IMR-90 (cell line): ENCODE measurements around the gene RPL10. TPM values are rescaled to one million over a fixed set of nuclear protein-coding genes. Genes with fewer than 3 reads are reported as not detected.

Experiments
- ATAC-seq: fragments of 200-7000 bp; cut with Tn5 transposase; 2 replicates; pipeline ENCODE4 v1.9.1; 2020; ENCODE audit warnings: low read depth, mild to moderate bottlenecking, moderate library complexity
- BruUV-seq: library from RNA; stranded (reverse); fragments of 400-500 nt; replicated peaks from 2 replicates; lab custom pipeline; 2021; lab: Mats Ljungman, UMichigan
- CTCF ChIA-PET: fragments of 300-600 bp; formaldehyde crosslinking; extraction: SDS; loops from one replicate; lab custom pipeline; 2021; ENCODE audit warnings: antibody characterized with exemption; lab: Yijun Ruan, JAX
- POLR2A ChIA-PET: fragments of 300-600 bp; sonication (Branson Sonifier 250); formaldehyde crosslinking; loops from one replicate; lab custom pipeline; 2022; ENCODE audit warnings: antibody characterized with exemption; ENCODE audit not compliant: unreplicated experiment; lab: Charles Lee
- DNase-seq: peaks from one replicate; pipeline ENCODE4 v3.0.0; 2013
- H2AFZ ChIP-seq: replicated peaks from 2 replicates; pipeline ENCODE3; 2013; ENCODE audit warnings: low read length, mild to moderate bottlenecking; ENCODE audit not compliant: poor library complexity
- H2AK5ac ChIP-seq: 2 replicates; pipeline ENCODE4 v1.6.1; 2013; ENCODE audit warnings: low read depth, low read length, inconsistent platforms
- H2AK9ac ChIP-seq: replicated peaks from 2 replicates; pipeline ENCODE3; 2013; ENCODE audit warnings: mild to moderate bottlenecking, low read depth, low read length, moderate library complexity; ENCODE audit not compliant: poor library complexity
- H2BK120ac ChIP-seq: 2 replicates; pipeline ENCODE4 v1.6.1; 2013; ENCODE audit warnings: low read depth, low read length, inconsistent platforms
- H2BK15ac ChIP-seq: 3 replicates; pipeline ENCODE4 v1.6.1; 2013; ENCODE audit warnings: low read depth, low read length, inconsistent platforms
- H2BK20ac ChIP-seq: 2 replicates; pipeline ENCODE4 v1.6.1; 2013; ENCODE audit warnings: low read depth, mild to moderate bottlenecking, inconsistent platforms, low read length, moderate library complexity
- H2BK5ac ChIP-seq: 2 replicates; pipeline ENCODE4 v1.6.1; 2013; ENCODE audit warnings: mild to moderate bottlenecking, low read depth, low read length, inconsistent platforms; ENCODE audit not compliant: poor library complexity, severe bottlenecking
- H3K14ac ChIP-seq: replicated peaks from 2 replicates; pipeline ENCODE4 v1.6.1; 2013; ENCODE audit warnings: low read depth, low read length, inconsistent platforms
- H3K18ac ChIP-seq: 2 replicates; pipeline ENCODE4 v1.6.1; 2013; ENCODE audit warnings: low read depth, low read length, control low read depth
- H3K23ac ChIP-seq: 2 replicates; pipeline ENCODE4 v1.6.1; 2013; ENCODE audit warnings: low read depth, low read length, inconsistent platforms
- H3K27ac ChIP-seq: 2 replicates; pipeline ENCODE4 v1.5.1; 2013; ENCODE audit warnings: mild to moderate bottlenecking, control low read depth, low read length; ENCODE audit not compliant: insufficient read depth
- H3K27me3 ChIP-seq: 2 replicates; pipeline ENCODE4 v1.6.1; 2013; ENCODE audit warnings: low read length; ENCODE audit not compliant: control insufficient read depth, insufficient read depth
- H3K36me3 ChIP-seq: 2 replicates; pipeline ENCODE4 v1.6.1; 2013; ENCODE audit warnings: low read length, mixed read lengths; ENCODE audit not compliant: control insufficient read depth, insufficient read depth
- H3K4ac ChIP-seq: 2 replicates; pipeline ENCODE4 v1.6.1; 2013; ENCODE audit warnings: low read depth, low read length, inconsistent platforms
- H3K4me1 ChIP-seq: 2 replicates; pipeline ENCODE4 v1.6.1; 2013; ENCODE audit warnings: low read length, mixed read lengths; ENCODE audit not compliant: control insufficient read depth, insufficient read depth
- H3K4me2 ChIP-seq: 2 replicates; pipeline ENCODE4 v1.6.1; 2013; ENCODE audit warnings: low read depth, mild to moderate bottlenecking, control low read depth, low read length, moderate library complexity
- H3K4me3 ChIP-seq: 2 replicates; pipeline ENCODE4 v1.5.1; 2013; ENCODE audit warnings: low read depth, mild to moderate bottlenecking, control low read depth, low read length, moderate library complexity; ENCODE audit not compliant: insufficient read depth
- H3K56ac ChIP-seq: 2 replicates; pipeline ENCODE4 v1.6.1; 2013; ENCODE audit warnings: low read length, inconsistent platforms; ENCODE audit not compliant: insufficient read depth; ENCODE audit errors: extremely low read depth
- H3K79me1 ChIP-seq, 2 experiments: 2 replicates each; pipeline ENCODE4 v1.6.1; 2013; ENCODE audit warnings: low read length in 2 of 2, inconsistent platforms in 1 of 2, low read depth in 1 of 2
- H3K9ac ChIP-seq: 2 replicates; pipeline ENCODE4 v1.6.1; 2013; ENCODE audit warnings: low read depth, low read length, control low read depth
- H3K9me1 ChIP-seq: 2 replicates; pipeline ENCODE4 v1.6.1; 2013; ENCODE audit warnings: low read length, inconsistent platforms; ENCODE audit not compliant: insufficient read depth
- H3K9me3 ChIP-seq: 2 replicates; pipeline ENCODE4 v1.6.1; 2013; ENCODE audit warnings: low read length; ENCODE audit not compliant: control insufficient read depth, insufficient read depth
- H4K20me1 ChIP-seq: 2 replicates; pipeline ENCODE4 v1.6.1; 2013; ENCODE audit warnings: low read length, inconsistent platforms; ENCODE audit not compliant: insufficient read depth
- H4K5ac ChIP-seq: 2 replicates; pipeline ENCODE4 v1.6.1; 2013; ENCODE audit warnings: mild to moderate bottlenecking, low read depth, low read length, control low read depth
- H4K8ac ChIP-seq, 2 experiments: 2 replicates each; pipeline ENCODE4 v1.6.1; 2013; ENCODE audit warnings: low read depth in 2 of 2, low read length in 2 of 2, control low read depth in 1 of 2, inconsistent platforms in 1 of 2
- H4K91ac ChIP-seq: 2 replicates; pipeline ENCODE4 v1.6.1; 2013; ENCODE audit warnings: low read depth, low read length, inconsistent platforms; ENCODE audit not compliant: insufficient read depth
- BHLHE40 ChIP-seq: fragments of 150-350 bp; IDR thresholded peaks from 2 replicates; pipeline ENCODE4 v1.6.1; 2016; ENCODE audit warnings: mild to moderate bottlenecking, low read depth, low read length
- CEBPB ChIP-seq: IDR thresholded peaks from 2 replicates; pipeline ENCODE4 v1.6.1; 2012; ENCODE audit warnings: low read depth, low read length, improper control_type of control experiment
- CHD1 ChIP-seq: IDR thresholded peaks from 2 replicates; pipeline ENCODE4 v1.6.1; 2012; ENCODE audit warnings: low read depth, low read length, improper control_type of control experiment
- CTCF ChIP-seq: conservative IDR thresholded peaks from 2 replicates; pipeline ENCODE4 v1.5.1; 2012; ENCODE audit warnings: mild to moderate bottlenecking, low read depth, low read length, improper control_type of control experiment
- ELK1 ChIP-seq: fragments of 150-350 bp; IDR thresholded peaks from 2 replicates; pipeline ENCODE4 v1.6.1; 2016; ENCODE audit warnings: low read depth, mild to moderate bottlenecking, low read length, moderate library complexity, borderline replicate concordance
- FOS ChIP-seq: fragments of 150-350 bp; IDR thresholded peaks from 2 replicates; pipeline ENCODE4 v1.6.1; 2016; ENCODE audit warnings: low read depth, low read length
- MAZ ChIP-seq: IDR thresholded peaks from 2 replicates; pipeline ENCODE4 v1.6.1; 2012; ENCODE audit warnings: low read depth, mild to moderate bottlenecking, low read length, improper control_type of control experiment, moderate library complexity, borderline replicate concordance
- MXI1 ChIP-seq: IDR thresholded peaks from 2 replicates; pipeline ENCODE4 v1.6.1; 2012; ENCODE audit warnings: low read depth, mild to moderate bottlenecking, low read length, moderate library complexity, borderline replicate concordance
- NFE2L2 ChIP-seq: fragments of 150-350 bp; IDR thresholded peaks from 2 replicates; pipeline ENCODE4 v1.6.1; 2016; ENCODE audit warnings: low read depth, mild to moderate bottlenecking, low read length
- POLR2A ChIP-seq: IDR thresholded peaks from 2 replicates; pipeline ENCODE4 v1.6.1; 2012; ENCODE audit warnings: mild to moderate bottlenecking, low read depth, low read length
- RAD21 ChIP-seq: IDR thresholded peaks from 2 replicates; pipeline ENCODE4 v1.6.1; 2012; ENCODE audit warnings: low read length, improper control_type of control experiment
- RCOR1 ChIP-seq: IDR thresholded peaks from 2 replicates; pipeline ENCODE4 v1.6.1; 2012; ENCODE audit warnings: mild to moderate bottlenecking, low read length, improper control_type of control experiment; ENCODE audit not compliant: insufficient replicate concordance
- RFX5 ChIP-seq: IDR thresholded peaks from 2 replicates; pipeline ENCODE4 v1.8.0; 2012; ENCODE audit warnings: low read depth, mild to moderate bottlenecking, low read length, moderate library complexity
- SMC3 ChIP-seq: fragments of 150-350 bp; IDR thresholded peaks from 2 replicates; pipeline ENCODE4 v1.6.1; 2016; ENCODE audit warnings: low read depth, mild to moderate bottlenecking, antibody characterized with exemption, low read length, moderate library complexity
- WGBS, 2 experiments: methylation state at CpG; one replicate each; pipeline versions ENCODE4 v1.1.5 to v1.1.7; 2013; ENCODE audit warnings: missing lambda C conversion rate in 2 of 2; ENCODE audit not compliant: insufficient read length in 1 of 2; ENCODE audit errors: extremely low coverage in 2 of 2; 5-methylcytosine and 5-hydroxymethylcytosine counted together
- dilution Hi-C: fragments of 300-500 bp; cut with HindIII; formaldehyde crosslinking; loops from one replicate; pipeline ENCODE4 v1.14.3; 2018; ENCODE audit warnings: low sequenced_read_pairs; ENCODE audit not compliant: unreplicated experiment
- in situ Hi-C: fragments of 300-500 bp; cut with MboI; formaldehyde crosslinking; loops from 3 replicates; pipeline ENCODE4 v1.14.3; 2019; ENCODE audit warnings: low sequenced_read_pairs, inconsistent platforms, mixed read lengths
- intact Hi-C: fragments of 100-400 bp; cut with micrococcal nuclease; formaldehyde crosslinking; loops from 2 replicates; pipeline ENCODE4 v1.10.0; 2022
- polyA plus RNA-seq, 3 experiments: library from polyadenylated mRNA; depleted of rRNA; stranded (reverse); fragments of >200 nt; gene quantifications; 2 replicates each; pipeline ENCODE4 v1.2.3, GENCODE V29; 2012; ENCODE audit warnings: low replicate concordance in 1 of 3
- total RNA-seq: library from RNA; depleted of rRNA; stranded (reverse); fragments of >200 nt; gene quantifications from 2 replicates; pipeline ENCODE4 v1.2.3, GENCODE V29; 2012

The RPL10 gene
- total and polyA plus RNA-seq, 2 of the 4 experiments (the other 2 are of a cell fraction): 1,582 to 7,467 TPM

- Histone ChIP-seq H3K4me2 (no peak overlapping the region), H3K9me1 (no peaks in the 10 kb centered on the region), H3K27ac (no peak overlapping the region), H3K4me1 (peaks cover 2% of the 10 kb centered on the region; the same call in 1 of the 2 replicates), H4K91ac (no peak overlapping the region), H3K27me3 (no peaks in the 10 kb centered on the region), H2AK9ac (no peak overlapping the region), H2BK120ac (no peak overlapping the region), H3K14ac (no peak overlapping the region), H2AK5ac (no peak overlapping the region), H2BK5ac (no peak overlapping the region), H2BK15ac (no peak overlapping the region), H4K8ac (no peak overlapping the region), H3K4me3 (no peak overlapping the region), H2BK20ac (no peak overlapping the region), H4K5ac (no peak overlapping the region), H3K18ac (no peak overlapping the region), H3K36me3 (peaks cover 47% of the 10 kb centered on the region), H3K79me1 (peaks cover 0 to 22% of the 10 kb centered on the region in 2 experiments; a peak in 2 of 4 replicates), H3K56ac (no peak overlapping the region), H3K23ac (no peak overlapping the region), H3K9me3 (no peaks in the 10 kb centered on the region; the same call in 1 of the 2 replicates), H3K9ac (no peak overlapping the region), H4K20me1 (no peaks in the 10 kb centered on the region; the same call in 1 of the 2 replicates), H2AFZ (peak overlapping the region; percentile 21), H3K4ac (no peak overlapping the region)
- in situ Hi-C loops: no loop called here
- ATAC-seq: no peak
- dilution Hi-C loops: no loop called here
- intact Hi-C loops: no loop called here
- ChIA-PET CTCF (no interaction called here), POLR2A (no interaction called here)
- 94% methylated on average over 8 of the region's 17 CpGs; no CpG with 5 or more reads in 1 of the 2 experiments for WGBS, 2 experiments
- TF ChIP-seq NFE2L2 (no peak), RCOR1 (no peak), POLR2A (no peak), SMC3 (no peak), ELK1 (no peak), FOS (no peak), CTCF (no peak), MXI1 (no peak), CEBPB (no peak), RAD21 (no peak), RFX5 (no peak), BHLHE40 (no peak), MAZ (no peak), CHD1 (no peak)
- BruUV-seq: no TSS peak
- no peak for DNase-seq
These were observed 52.1 kb downstream of the RPL10 start for GRCh38 chrX:154450312-154450711.
